HepG2 (cell line): Measurements from ENCODE around the gene TAB3. TPM values are rescaled to one million over a fixed set of nuclear protein-coding genes. Genes with fewer than 3 reads are reported as not detected.
A peak's percentile ranks its signal among the peaks of the same experiment; 100 is the strongest.

Experiments used
- ATAC-seq: fragments of 200-7000 bp; cut with Tn5 transposase; 3 replicates; pipeline ENCODE4 v1.9.1; 2020; ENCODE audit warnings: mild to moderate bottlenecking, moderate library complexity
- BruUV-seq: library from RNA; stranded (reverse); fragments of 400-500 nt; replicated peaks from 2 replicates; lab custom pipeline; 2021; lab: Mats Ljungman, UMichigan
- CTCF ChIA-PET: fragments of 300-600 bp; formaldehyde crosslinking; extraction: SDS; loops from one replicate; lab custom pipeline; 2021; ENCODE audit warnings: low total read pairs, inconsistent platforms, low intra/inter-chr PET ratio; lab: Yijun Ruan, JAX
- POLR2A ChIA-PET: fragments of 350-600 bp; sonication (Branson Sonifier 250); formaldehyde crosslinking; loops from one replicate; lab custom pipeline; 2020; ENCODE audit warnings: antibody characterized with exemption, inconsistent platforms; lab: Yijun Ruan, JAX
- DNase-seq: peaks from one replicate; pipeline ENCODE4 v3.0.0-alpha.2; 2015; ENCODE audit warnings: low spot score
- FAIRE-seq: peaks from 3 replicates; lab custom pipeline; 2011; peaks lifted over from hg19 to GRCh38; lab: Jason Lieb, UNC
- H2AFZ ChIP-seq: one replicate; pipeline ENCODE4 v1.6.1; 2011; ENCODE audit warnings: low read length, inconsistent platforms
- H3K27ac ChIP-seq: fragments of 300-600 bp; 3 replicates; pipeline ENCODE4 v1.8.0; 2011; ENCODE audit warnings: mixed run types, mild to moderate bottlenecking, mixed read lengths, low read length, inconsistent platforms; ENCODE audit not compliant: insufficient read depth; ENCODE audit errors: extremely low read length
- H3K27me3 ChIP-seq, 2 experiments: fragments of 200-600 bp in 1 of 2; 2 replicates in 1 of 2; 3 replicates in 1 of 2; pipeline versions ENCODE4 v1.6.0 to v1.8.0; 2011; ENCODE audit warnings: low read length in 2 of 2, mild to moderate bottlenecking in 2 of 2, moderate library complexity in 2 of 2, inconsistent platforms in 1 of 2; ENCODE audit not compliant: insufficient read depth in 2 of 2, control insufficient read depth in 1 of 2
- H3K36me3 ChIP-seq, 2 experiments: fragments of 200-600 bp in 1 of 2; replicated peaks in 1 of 2; 2 replicates in 1 of 2; 3 replicates in 1 of 2; pipeline versions ENCODE4 v1.5.1 to v1.8.0; 2011; ENCODE audit warnings: low read length in 2 of 2, inconsistent platforms in 1 of 2; ENCODE audit not compliant: insufficient read depth in 2 of 2, control insufficient read depth in 1 of 2
- H3K4me1 ChIP-seq: 2 replicates; pipeline ENCODE4 v1.5.1; 2012; ENCODE audit warnings: low read length, inconsistent platforms; ENCODE audit not compliant: insufficient read depth
- H3K4me2 ChIP-seq: 2 replicates; pipeline ENCODE4 v1.6.0; 2011; ENCODE audit warnings: low read depth, low read length, inconsistent platforms
- H3K4me3 ChIP-seq, 3 experiments: fragments of 200-600 bp in 1 of 3; sonication (generic), shearing (Covaris generic) in 1 of 3; replicated peaks in 1 of 3; 2 replicates each; pipeline ENCODE4 v1.5.1; 2011 to 2016; ENCODE audit warnings: low read length in 3 of 3, inconsistent platforms in 2 of 3, low read depth in 2 of 3, mild to moderate bottlenecking in 2 of 3, control low read depth in 1 of 3, mixed read lengths in 1 of 3; ENCODE audit not compliant: insufficient read depth in 1 of 3
- H3K79me2 ChIP-seq: one replicate; pipeline ENCODE4 v1.6.1; 2011; ENCODE audit warnings: low read length, inconsistent platforms; ENCODE audit not compliant: insufficient read depth
- H3K9ac ChIP-seq: 2 replicates; pipeline ENCODE4 v1.6.0; 2011; ENCODE audit warnings: mild to moderate bottlenecking, low read depth, low read length, inconsistent platforms; ENCODE audit not compliant: insufficient read depth
- H3K9me3 ChIP-seq: 2 replicates; pipeline ENCODE4 v1.5.1; 2012; ENCODE audit warnings: mild to moderate bottlenecking, low read length
- H4K20me1 ChIP-seq: 2 replicates; pipeline ENCODE4 v1.6.0; 2011; ENCODE audit warnings: inconsistent platforms, mild to moderate bottlenecking, low read length, moderate library complexity; ENCODE audit not compliant: insufficient read depth
- AKAP8 ChIP-seq: sonication (generic); formaldehyde crosslinking; IDR thresholded peaks from 2 replicates; pipeline ENCODE4 v1.5.1; 2020; ENCODE audit warnings: mild to moderate bottlenecking, missing genetic modification reagents
- ATF5 ChIP-seq: sonication (generic); formaldehyde crosslinking; IDR thresholded peaks from 2 replicates; pipeline ENCODE4 v1.4.0; 2020; ENCODE audit warnings: mild to moderate bottlenecking, low read depth, missing genetic modification reagents
- CBX1 ChIP-seq: IDR thresholded peaks from one replicate; pipeline ENCODE4 v1.6.1; 2016; ENCODE audit warnings: antibody characterized with exemption, low read depth
- ELK4 ChIP-seq: sonication (generic); formaldehyde crosslinking; IDR thresholded peaks from 2 replicates; pipeline ENCODE4 v1.9.0; 2021; ENCODE audit warnings: missing genetic modification reagents, borderline replicate concordance
- PAWR ChIP-seq: sonication (generic); formaldehyde crosslinking; IDR thresholded peaks from 2 replicates; pipeline ENCODE4 v1.4.0; 2020; ENCODE audit warnings: missing genetic modification reagents, mild to moderate bottlenecking, borderline replicate concordance
- SPEN ChIP-seq: sonication (generic); formaldehyde crosslinking; IDR thresholded peaks from 2 replicates; pipeline ENCODE4 v1.5.1; 2020; ENCODE audit warnings: low read depth, mild to moderate bottlenecking, missing genetic modification reagents
- UBTF ChIP-seq: sonication (generic); formaldehyde crosslinking; IDR thresholded peaks from 2 replicates; pipeline ENCODE4 v1.4.0; 2020; ENCODE audit warnings: mild to moderate bottlenecking, missing genetic modification reagents
- ZFP1 ChIP-seq: IDR thresholded peaks from 2 replicates; pipeline ENCODE4 v1.6.1; 2016
- ZMYM2 ChIP-seq: sonication (generic); formaldehyde crosslinking; IDR thresholded peaks from 2 replicates; pipeline ENCODE4 v1.8.0; 2022; ENCODE audit warnings: mild to moderate bottlenecking, missing genetic modification reagents
- ZNF225 ChIP-seq: sonication (generic); formaldehyde crosslinking; IDR thresholded peaks from 2 replicates; pipeline ENCODE4 v1.4.0; 2020; ENCODE audit warnings: mild to moderate bottlenecking, missing genetic modification reagents
- ZNF30 ChIP-seq: sonication (generic); formaldehyde crosslinking; IDR thresholded peaks from 2 replicates; pipeline ENCODE4 v1.5.0; 2020; ENCODE audit warnings: mild to moderate bottlenecking, missing genetic modification reagents
- ZNF337 ChIP-seq: sonication (generic); formaldehyde crosslinking; IDR thresholded peaks from 2 replicates; pipeline ENCODE4 v1.5.1; 2020; ENCODE audit warnings: missing genetic modification reagents, low read depth, mild to moderate bottlenecking, borderline replicate concordance
- ZNF580 ChIP-seq: IDR thresholded peaks from 2 replicates; pipeline ENCODE4 v1.6.1; 2016; ENCODE audit warnings: low read depth, borderline replicate concordance
- ZNF746 ChIP-seq: sonication (generic); formaldehyde crosslinking; IDR thresholded peaks from 2 replicates; pipeline ENCODE4 v1.8.0; 2022; ENCODE audit warnings: mild to moderate bottlenecking, missing genetic modification reagents
- WGBS: methylation state at CpG from one replicate; pipeline ENCODE4 v1.1.6; 2017; ENCODE audit warnings: low lambda C conversion rate; 5-methylcytosine and 5-hydroxymethylcytosine counted together
- in situ Hi-C: cut with HindIII; loops from 2 replicates; pipeline ENCODE4 v1.10.0; 2017; ENCODE audit warnings: low pct_unique_long_range_greater_than_20kb; ENCODE audit not compliant: extremely low pct_ligation_motif_present
- intact Hi-C: fragments of 100-400 bp; cut with micrococcal nuclease; formaldehyde crosslinking; loops from one replicate; pipeline ENCODE4 v1.10.0; 2022; ENCODE audit not compliant: unreplicated experiment
- polyA plus RNA-seq, 8 experiments: library from polyadenylated mRNA; depleted of rRNA in 3 of 8; stranded (reverse) in 7 of 8; unstranded in 1 of 8; fragments of >200 nt; fragmentation: Illumina TruSeq in 4 of 8; extraction: Trizol in 4 of 8; gene quantifications; 2 replicates each; pipeline versions ENCODE4 v1.2.1 to v1.2.3, GENCODE V29; 2011 to 2016; ENCODE audit warnings: low read depth in 4 of 8, missing spikeins in 1 of 8, mixed read lengths in 1 of 8; ENCODE audit not compliant: insufficient read depth in 1 of 8
- total RNA-seq, 5 experiments: library from RNA; depleted of rRNA; stranded (reverse); fragments of >200 nt; fragmentation: Illumina TruSeq; extraction: Trizol; gene quantifications; 2 replicates each; pipeline ENCODE4 v1.2.3, GENCODE V29; 2016; ENCODE audit warnings: low read depth in 1 of 5

TAB3 gene
- total and polyA plus RNA-seq, 2 of the 13 experiments (the other 11 are each of a cell fraction or from before 2014, with no cell fraction given), result 27.2 to 59.8 TPM

GRCh38 chrX:30851449-30851848, 37.6 kb downstream of the TAB3 start:
- in situ Hi-C loops, result no loop called here
- TF ChIP-seq ZNF746, result no peak
- no peak for TF ChIP-seq AKAP8 (CRISPR knock-in tag)
- TF ChIP-seq PAWR, result no peak
- TF ChIP-seq SPEN (CRISPR knock-in tag), result no peak
- TF ChIP-seq ZNF30, result no peak
- TF ChIP-seq ZNF580 (CRISPR knock-in tag), result no peak
- no peak for TF ChIP-seq ZNF225 (CRISPR knock-in tag)
- TF ChIP-seq ZNF337 (CRISPR knock-in tag), result no peak
- no peak for TF ChIP-seq CBX1
- CTCF ChIA-PET, result no interaction called here

GRCh38 chrX:30835373-30835772, 53.7 kb downstream of the TAB3 start:
- ChIA-PET POLR2A (no interaction called here), CTCF (no interaction called here)
- no peak overlapping the region; a peak in 1 of 6 replicates for H3K4me3 ChIP-seq
- no peaks in the 10 kb centered on the region for H3K79me2 ChIP-seq
- peaks cover 1 to 16% of the 10 kb centered on the region in 2 experiments; a peak in 4 of 5 replicates for H3K36me3 ChIP-seq
- BruUV-seq, result TSS peak; percentile 16
- H3K9me3 ChIP-seq, result no peaks in the 10 kb centered on the region
- H3K27me3 ChIP-seq, result no peaks in the 10 kb centered on the region
- intact Hi-C loops, result no loop called here
- no peak overlapping the region for H2AFZ ChIP-seq
- WGBS, result 0% methylated on average over 3 of the region's 4 CpGs
- DNase-seq (peak; percentile 93), FAIRE-seq (peak; percentile 99), ATAC-seq (peak; percentile 99)
- H3K4me1 ChIP-seq, result peaks cover 47% of the 10 kb centered on the region
- peak overlapping the region; percentile 77 for H3K27ac ChIP-seq
- in situ Hi-C loops, result no loop called here
- H4K20me1 ChIP-seq, result no peaks in the 10 kb centered on the region
- no peak overlapping the region for H3K9ac ChIP-seq
- peak overlapping the region; percentile 51; the same call in 1 of the 2 replicates for H3K4me2 ChIP-seq
- TF ChIP-seq UBTF (CRISPR knock-in tag) (no peak), ATF5 (CRISPR knock-in tag) (no peak), ZMYM2 (CRISPR knock-in tag) (no peak), ELK4 (no peak), ZFP1 (CRISPR knock-in tag) (no peak)

More at GRCh38 chrX:30851449-30851848, 37.6 kb downstream of the TAB3 start:
- ATAC-seq (no peak), DNase-seq (no peak), FAIRE-seq (no peak)
- no peaks in the 10 kb centered on the region for H3K27me3 ChIP-seq
- 89% methylated on average over 1 of the region's 1 CpG for WGBS
- POLR2A ChIA-PET, result no interaction called here
- no peak overlapping the region for H3K27ac ChIP-seq
- BruUV-seq, result no TSS peak
- no peaks in the 10 kb centered on the region for H3K79me2 ChIP-seq
- H3K4me2 ChIP-seq, result no peak overlapping the region
- H2AFZ ChIP-seq, result no peak overlapping the region
- 0 out of 2 replicates have a peak, but pooled peaks cover 6% of the 10 kb centered on the region for H3K4me1 ChIP-seq
- no peak overlapping the region for H3K9ac ChIP-seq
- no peaks in the 10 kb centered on the region for H4K20me1 ChIP-seq
- intact Hi-C loops, result no loop called here
- peaks cover 5 to 35% of the 10 kb centered on the region in 2 experiments for H3K36me3 ChIP-seq
- H3K9me3 ChIP-seq, result no peaks in the 10 kb centered on the region
- H3K4me3 ChIP-seq, result no peak overlapping the region
